Measurements from ENCODE around the gene CA6. TPM values are rescaled to one million over a fixed set of nuclear protein-coding genes. Genes with fewer than 3 reads are reported as not detected.
"Not testable (repeated sequence)": the region's sequence is repeated elsewhere in the genome, so short reads cannot be mapped to it uniquely, and the experiment has no call there.

The CA6 gene
- total RNA-seq, 2 experiments from 2014 or later = not detected

GRCh38 chr1:9002215-9002560 is 56.5 kb downstream of the CA6 start:
- POLR2A ChIA-PET; H3K4me2 ChIP-seq (ENCODE audit: low read length); H3K9me3 ChIP-seq (ENCODE audit: low read length); H3K79me2 ChIP-seq (ENCODE audit: insufficient read depth, low read depth, low read length); intact Hi-C loops (cut with micrococcal nuclease; ENCODE audit: unreplicated experiment); H4K20me1 ChIP-seq (ENCODE audit: insufficient read depth, low read length); H3K4me3 ChIP-seq (ENCODE audit: low read depth, low read length, poor library complexity, severe bottlenecking); BruUV-seq (replicated peaks); H3K27ac ChIP-seq (ENCODE audit: low read depth, low read length, poor library complexity, severe bottlenecking); H3K36me3 ChIP-seq (ENCODE audit: insufficient read depth, low read length); H2AFZ ChIP-seq (ENCODE audit: low read length); DNase-seq (ENCODE audit: low spot score); CTCF ChIA-PET (ENCODE audit: unreplicated experiment); H3K9me2 ChIP-seq (ENCODE audit: insufficient read depth, low read length): not testable (repeated sequence)
- H3K4me1 ChIP-seq (ENCODE audit: insufficient read depth, low read length, poor library complexity, severe bottlenecking) = peaks cover 15% of the 10 kb centered on the region

- no TSS peak for BruUV-seq (replicated peaks)
- DNase-seq (ENCODE audit: low spot score) = no peak
Observed at GRCh38 chr1:9004031-9004699, 58.5 kb downstream of the CA6 start.

GRCh38 chr1:9004700-9005394 is 59.2 kb downstream of the CA6 start:
- no peak overlapping the region; the same call in 1 of the 2 replicates for H3K4me2 ChIP-seq (ENCODE audit: low read length)
- no TSS peak for BruUV-seq (replicated peaks)
- peak overlapping the region; percentile 9; the same call in 1 of the 2 replicates for H2AFZ ChIP-seq (ENCODE audit: low read length)

More at GRCh38 chr1:9004031-9004699, 58.5 kb downstream of the CA6 start:
- Histone ChIP-seq H4K20me1 (ENCODE audit: insufficient read depth, low read length) (no peaks in the 10 kb centered on the region), H3K79me2 (ENCODE audit: insufficient read depth, low read depth, low read length) (no peaks in the 10 kb centered on the region), H3K4me2 (ENCODE audit: low read length) (no peak overlapping the region), H3K27ac (ENCODE audit: low read depth, low read length, poor library complexity, severe bottlenecking) (no peak overlapping the region), H3K36me3 (ENCODE audit: insufficient read depth, low read length) (no peaks in the 10 kb centered on the region), H3K4me3 (ENCODE audit: low read depth, low read length, poor library complexity, severe bottlenecking) (no peak overlapping the region), H3K9me2 (ENCODE audit: insufficient read depth, low read length) (no peaks in the 10 kb centered on the region), H2AFZ (ENCODE audit: low read length) (no peak overlapping the region), H3K9me3 (ENCODE audit: low read length) (no peaks in the 10 kb centered on the region), H3K4me1 (ENCODE audit: insufficient read depth, low read length, poor library complexity, severe bottlenecking) (peaks cover 34% of the 10 kb centered on the region)
- intact Hi-C loops (cut with micrococcal nuclease; ENCODE audit: unreplicated experiment) = no loop called here
- ChIA-PET CTCF (ENCODE audit: unreplicated experiment) (interaction anchor here (0.5 to 1.1 kb wide), 4 partner anchors 11 to 1496 kb away, joined by 3 to 10 read pairs (median 6); no protein-coding TSS in a partner anchor), POLR2A (interaction anchor here (1.1 to 2.2 kb wide), 3 partner anchors 17 to 125 kb away, joined by 3 to 10 read pairs (median 4); partner anchors contain the start of gene ENO1)
- TF ChIP-seq EZH2phosphoT487 (IDR thresholded peaks at IDR 0.05; ENCODE audit: borderline replicate concordance, low read depth, low read length) (no peak), CTCF (conservative IDR thresholded peaks at IDR 0.05; ENCODE audit: low read length) (no peak)

More at GRCh38 chr1:9004700-9005394, 59.2 kb downstream of the CA6 start:
- no peaks in the 10 kb centered on the region for H3K9me2 ChIP-seq (ENCODE audit: insufficient read depth, low read length)
- CTCF ChIA-PET (ENCODE audit: unreplicated experiment) = interaction anchor here (0.5 to 1.1 kb wide), 11 partner anchors 10 to 1496 kb away, joined by 3 to 12 read pairs (median 5); partner anchors contain the start of gene GPR157
- intact Hi-C loops (cut with micrococcal nuclease; ENCODE audit: unreplicated experiment) = loop anchor here (1.0 to 5.0 kb wide), 5 partner anchors 17 to 192 kb away; no protein-coding TSS in a partner anchor
- no peaks in the 10 kb centered on the region for H3K36me3 ChIP-seq (ENCODE audit: insufficient read depth, low read length)
- no peaks in the 10 kb centered on the region for H3K79me2 ChIP-seq (ENCODE audit: insufficient read depth, low read depth, low read length)
- TF ChIP-seq EZH2phosphoT487 (IDR thresholded peaks at IDR 0.05; ENCODE audit: borderline replicate concordance, low read depth, low read length) (no peak), CTCF (conservative IDR thresholded peaks at IDR 0.05; ENCODE audit: low read length) (peak; percentile 96)
- no peak overlapping the region for H3K4me3 ChIP-seq (ENCODE audit: low read depth, low read length, poor library complexity, severe bottlenecking)
- peak; percentile 88 for DNase-seq (ENCODE audit: low spot score)
- peaks cover 41% of the 10 kb centered on the region for H3K4me1 ChIP-seq (ENCODE audit: insufficient read depth, low read length, poor library complexity, severe bottlenecking)
- H3K9me3 ChIP-seq (ENCODE audit: low read length) = no peaks in the 10 kb centered on the region
- H3K27ac ChIP-seq (ENCODE audit: low read depth, low read length, poor library complexity, severe bottlenecking) = no peak overlapping the region
- no peaks in the 10 kb centered on the region for H4K20me1 ChIP-seq (ENCODE audit: insufficient read depth, low read length)
- POLR2A ChIA-PET = interaction anchor here (0.5 to 2.2 kb wide), 7 partner anchors 17 to 558 kb away, joined by 3 to 10 read pairs (median 3); no protein-coding TSS in a partner anchor
